Measurements from ENCODE around the gene PCSK6.

PCSK6 gene

DNA sequence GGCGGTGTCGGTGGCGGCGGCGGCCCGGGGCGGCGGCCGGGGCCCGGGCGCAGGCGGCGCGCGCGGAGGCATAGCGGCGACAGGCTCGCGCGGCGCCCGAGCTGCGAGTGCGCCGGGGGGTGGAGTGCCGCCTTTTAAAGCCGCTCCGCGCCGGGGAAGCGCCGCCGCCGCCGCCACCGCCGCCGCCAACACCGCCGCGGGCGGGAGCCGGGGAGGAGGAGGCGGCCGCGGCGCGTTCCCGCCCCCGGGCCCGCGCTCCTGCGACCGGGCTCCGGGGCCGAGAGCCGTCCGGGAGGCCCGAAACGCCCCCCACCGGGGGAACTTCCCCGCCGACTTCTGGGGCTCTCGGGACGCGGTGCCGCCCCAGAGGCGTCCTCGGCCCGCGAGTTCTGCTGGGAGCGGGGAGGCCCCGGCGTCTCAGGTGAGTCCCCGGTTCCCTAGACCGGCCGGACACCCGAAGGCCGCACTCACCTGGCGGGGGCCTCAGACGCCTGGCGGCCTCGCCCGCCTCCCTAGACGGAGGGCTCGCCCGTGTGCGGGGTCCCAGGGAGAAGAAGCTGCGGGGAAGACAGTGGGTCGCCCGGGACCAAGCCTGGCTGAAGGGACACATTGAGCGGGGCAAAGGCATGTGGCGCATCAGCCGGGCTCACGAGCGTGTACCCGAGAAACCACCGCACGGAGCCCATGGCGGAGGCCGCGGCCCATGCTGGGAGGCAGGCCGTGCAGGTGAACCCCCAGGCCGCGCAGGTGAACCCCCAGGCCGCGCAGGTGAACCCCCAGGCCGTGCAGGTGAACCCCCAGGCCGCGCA, at the start of gene PCSK6:
TSS of gene PCSK6 (minus strand) at position 109 of the 809 bp plus-strand sequence. CDS start at position 72, 37 bp downstream.
- ATAC-seq: no peak

DNA sequence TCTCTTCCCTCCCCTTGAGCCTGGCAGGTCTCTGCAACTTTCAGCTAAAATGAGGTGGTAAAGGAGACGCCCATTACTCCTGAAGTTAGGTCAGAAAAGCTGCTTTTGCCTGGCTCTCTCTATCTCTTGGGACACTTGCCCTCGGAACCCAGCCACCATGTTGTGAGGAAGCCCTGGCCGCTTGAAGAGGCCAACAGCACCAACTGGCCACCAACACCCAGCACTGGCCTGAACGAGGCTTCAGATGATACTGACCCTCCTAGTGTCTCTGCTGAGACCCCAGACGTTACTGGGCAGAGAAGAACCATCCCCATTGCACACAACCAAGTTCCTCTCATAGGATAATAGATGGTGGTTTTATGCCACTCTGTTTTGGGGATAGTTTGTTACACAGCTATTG, 49.5 kb upstream of the PCSK6 start:
- ATAC-seq (no peak), DNase-seq (no peak)

More for the DNA sequence above, at the start of gene PCSK6:
- DNase-seq: no peak

DNA sequence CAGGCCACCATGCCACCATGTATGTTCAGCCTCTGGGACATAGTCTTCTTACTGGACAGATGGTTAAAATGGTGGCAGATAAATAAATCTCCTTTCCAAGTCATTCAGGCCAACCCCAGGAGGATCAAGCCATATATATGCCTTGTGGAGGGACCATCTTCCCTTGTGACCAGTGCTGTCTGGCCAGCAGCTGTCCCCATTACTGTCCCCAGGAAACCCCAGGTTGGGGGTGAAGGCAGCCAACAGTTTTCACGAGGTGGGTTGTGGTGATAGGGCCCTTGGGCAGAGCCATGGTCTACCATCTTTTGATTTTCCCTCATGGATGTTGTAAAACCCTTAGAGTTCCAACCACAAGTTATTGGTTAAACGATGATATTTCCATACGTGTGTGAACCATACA, 48.7 kb upstream of the PCSK6 start:
- DNase-seq (no peak), ATAC-seq (no peak)

DNA sequence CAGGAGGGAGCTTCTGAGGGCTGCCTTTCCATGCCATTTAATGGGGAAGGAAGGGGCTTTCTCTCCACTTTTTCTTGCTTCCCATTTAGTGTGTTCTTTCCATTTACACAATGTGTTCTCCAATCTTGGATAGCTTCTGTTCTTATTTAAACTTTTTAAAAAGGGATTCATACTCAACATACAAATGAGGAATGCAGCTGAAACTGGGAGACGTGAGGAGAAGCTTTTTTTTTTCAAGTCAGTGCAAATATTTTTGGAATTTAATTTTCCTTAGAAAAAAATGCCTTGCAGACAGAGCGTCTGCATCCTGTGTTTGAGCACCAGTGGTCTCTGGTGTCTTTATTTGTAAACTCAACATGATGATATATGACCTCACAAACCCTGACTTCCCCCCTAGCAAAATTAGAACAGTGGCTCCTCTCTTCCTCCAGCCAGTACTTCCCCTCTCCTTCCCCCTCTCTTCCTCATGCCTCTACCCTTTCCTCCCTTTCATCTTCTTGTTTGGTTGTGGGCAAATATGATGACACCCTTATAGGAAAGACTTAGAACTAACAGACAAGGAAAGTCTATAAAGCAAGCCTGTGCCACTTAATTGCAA, 48.1 kb upstream of the PCSK6 start:
- ATAC-seq: no peak
- no peak for DNase-seq

DNA sequence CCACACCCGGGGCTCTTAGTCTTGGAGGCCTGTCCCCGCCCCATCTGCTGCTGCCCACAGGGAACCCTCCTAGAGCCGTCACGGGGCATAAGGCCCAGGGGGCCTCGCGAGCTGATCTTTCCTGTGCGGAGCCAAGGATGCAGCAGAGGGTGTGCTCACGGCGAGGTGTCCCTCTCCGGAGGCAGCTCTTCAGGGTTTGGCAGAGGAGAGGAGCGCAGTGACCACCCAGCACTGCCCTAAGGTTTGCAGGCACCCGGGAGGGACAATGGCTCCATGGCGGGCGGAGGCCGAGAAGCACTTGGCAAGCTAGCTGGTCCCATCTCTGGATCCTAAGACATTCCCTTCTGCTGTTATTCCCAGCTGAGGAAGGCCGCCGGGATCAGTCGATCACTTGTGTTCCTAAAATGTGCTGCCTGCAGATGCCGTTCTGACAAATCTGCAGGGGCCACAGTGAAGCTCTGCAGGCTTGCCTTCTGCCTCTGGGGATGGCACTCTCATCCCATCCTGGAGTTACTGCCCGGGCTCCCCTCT, 47.4 kb upstream of the PCSK6 start:
- DNase-seq (no peak), ATAC-seq (no peak)

DNA sequence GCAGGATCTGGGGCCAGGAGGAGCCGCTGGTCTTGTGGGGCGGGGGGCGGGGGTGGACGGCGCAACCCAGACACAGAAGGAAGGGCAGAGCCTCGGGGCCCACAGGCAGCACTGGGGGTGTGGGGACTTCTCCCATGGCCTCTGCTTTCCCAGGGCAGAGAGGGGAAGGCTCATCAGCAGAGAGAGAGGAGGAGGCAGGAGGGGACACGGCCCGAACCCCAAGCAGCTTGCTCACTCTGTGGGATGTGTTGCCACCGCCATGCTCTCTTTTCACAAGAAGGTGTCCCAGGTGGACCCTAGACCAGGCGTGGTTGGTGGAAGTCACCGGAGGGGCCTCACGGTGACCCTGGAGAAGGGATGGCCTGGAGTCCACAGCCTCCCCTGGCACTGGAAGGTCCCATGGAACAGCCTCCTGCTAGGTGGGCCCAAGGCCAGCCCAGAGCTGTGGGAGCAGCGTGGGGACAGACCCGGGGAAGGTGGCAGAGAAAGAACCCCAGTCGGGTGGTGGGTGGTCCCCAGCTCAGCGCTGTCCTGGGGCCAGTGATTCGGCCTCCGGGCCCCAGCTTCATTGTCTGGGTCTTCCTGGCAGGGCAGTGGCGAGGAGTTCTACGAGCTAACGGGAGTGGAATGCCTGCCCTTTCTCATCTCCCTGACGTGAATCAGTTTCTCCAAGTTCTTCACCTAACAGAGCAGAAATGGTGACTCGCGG, 46.8 kb upstream of the PCSK6 start:
- no peak for DNase-seq
- ATAC-seq: no peak

DNA sequence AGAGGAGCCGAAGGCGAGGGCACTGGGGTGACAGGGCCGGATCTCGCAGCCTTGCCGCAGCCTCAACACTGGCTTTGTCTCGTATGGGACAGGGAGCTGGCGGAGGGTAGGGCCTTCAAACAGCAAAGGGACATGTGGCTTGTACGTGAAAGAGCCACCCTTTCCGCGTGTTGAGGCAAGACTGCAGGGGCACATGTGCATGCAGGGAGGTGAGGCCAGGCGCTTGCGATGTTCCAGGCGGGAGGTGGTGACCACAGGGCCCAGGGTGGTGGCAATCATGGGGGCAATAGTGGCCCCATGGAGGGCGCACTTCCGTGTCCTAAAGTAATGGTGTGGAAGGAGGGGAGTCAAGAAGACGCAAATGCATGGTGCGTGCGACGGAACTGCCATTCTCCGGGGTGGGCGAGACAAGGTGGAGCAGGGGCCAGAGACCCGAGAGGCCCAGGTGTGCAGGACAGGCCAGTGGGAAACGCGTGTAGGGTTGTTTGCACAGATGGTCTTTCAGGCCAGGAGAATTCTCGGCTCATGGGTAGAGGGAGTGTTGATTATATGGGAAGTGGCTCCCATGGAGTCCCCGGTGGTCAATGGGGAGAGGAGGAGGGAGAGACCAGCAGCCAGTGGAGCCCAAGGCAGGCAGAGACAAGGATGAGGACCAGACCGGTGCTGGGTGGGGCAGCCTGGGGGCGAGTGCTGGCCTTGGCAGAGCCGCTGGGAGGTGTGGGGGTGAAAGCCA, 45.8 kb upstream of the PCSK6 start:
- DNase-seq (no peak), ATAC-seq (no peak)

DNA sequence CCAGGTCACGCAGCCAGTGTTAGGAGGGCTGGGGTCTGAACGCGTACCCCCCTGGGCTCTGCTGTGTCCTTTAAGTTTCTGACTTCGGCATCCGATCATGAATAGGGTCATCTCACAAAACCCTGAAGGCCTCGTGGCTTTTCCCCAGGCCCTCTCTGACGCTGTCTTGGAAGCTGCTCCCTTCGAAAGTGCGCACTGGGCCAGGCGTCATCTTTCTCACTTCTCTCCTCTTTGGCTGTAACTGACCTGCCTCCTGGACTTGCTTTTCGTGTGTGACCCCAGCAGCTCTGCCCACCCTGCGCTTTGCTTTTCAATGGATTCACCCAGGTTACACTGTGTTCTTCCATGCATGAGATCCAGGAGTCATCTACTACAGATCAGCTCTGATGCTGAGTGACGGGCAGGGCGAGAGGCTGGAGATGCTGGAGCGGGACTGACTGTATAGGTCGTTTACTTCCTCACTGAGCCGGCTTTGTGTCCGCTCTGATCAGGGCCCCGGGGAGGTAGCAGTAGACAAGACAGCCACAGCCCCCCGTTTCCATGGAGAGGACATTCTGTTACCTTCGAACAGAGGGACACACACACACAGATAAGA, 45.0 kb upstream of the PCSK6 start:
- ATAC-seq (no peak), DNase-seq (no peak)

DNA sequence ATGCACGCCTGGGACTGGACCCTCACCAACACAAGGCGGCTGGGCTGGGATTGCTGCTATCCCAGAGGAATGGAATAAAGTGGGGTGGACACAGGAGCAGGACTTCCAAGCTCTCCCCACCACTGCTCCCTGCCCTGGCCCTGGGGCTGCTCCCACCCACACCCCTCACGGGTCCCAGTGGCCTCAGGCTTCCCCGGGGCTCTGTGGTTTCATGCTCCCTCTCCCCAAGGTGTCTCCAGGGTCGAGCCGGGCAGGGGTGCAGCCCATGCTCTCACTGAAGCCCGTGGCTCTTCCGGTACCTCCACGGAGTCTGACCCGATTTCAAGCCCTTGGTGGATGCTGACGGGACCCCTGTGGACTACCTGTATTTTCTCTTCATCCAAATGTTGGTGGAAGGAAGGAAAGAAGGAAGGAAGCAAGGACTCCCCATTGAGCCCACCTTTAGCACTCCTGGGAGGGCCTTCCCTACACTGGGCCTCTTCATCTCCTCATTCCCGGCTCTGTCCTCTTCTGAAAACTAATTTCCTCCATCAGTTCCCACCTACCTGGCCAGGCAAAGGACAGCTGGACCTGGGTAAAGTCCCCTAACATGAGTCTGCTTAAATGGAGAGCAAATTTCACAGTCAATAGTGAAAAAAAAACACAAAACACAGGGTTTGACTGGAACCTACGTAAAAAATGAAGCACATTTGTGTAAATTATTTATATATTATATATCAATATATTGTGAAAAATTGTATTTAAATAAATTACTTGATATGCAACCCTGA, 44.0 kb upstream of the PCSK6 start:
- DNase-seq (no peak), ATAC-seq (no peak)

DNA sequence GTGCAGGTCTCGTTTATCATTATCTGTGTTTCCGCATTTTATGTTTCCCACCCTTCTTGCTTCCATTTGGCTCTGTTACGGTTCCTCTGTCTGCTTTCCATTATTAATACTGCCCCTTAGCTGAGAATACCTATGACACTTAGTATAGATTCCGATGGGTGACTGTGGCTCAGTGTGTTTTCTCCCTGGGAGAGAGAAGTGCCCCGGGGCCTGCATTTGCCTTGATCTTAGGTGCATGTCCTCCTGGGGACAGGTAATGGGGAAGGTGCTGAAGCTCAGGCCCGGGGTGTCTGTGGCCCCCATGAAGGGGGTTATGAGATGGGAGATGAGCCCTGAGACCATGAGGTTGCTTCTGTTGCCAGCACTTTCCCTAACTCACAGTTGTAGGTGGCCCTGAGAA, 43.4 kb upstream of the PCSK6 start:
- ATAC-seq: no peak
- no peak for DNase-seq

DNA sequence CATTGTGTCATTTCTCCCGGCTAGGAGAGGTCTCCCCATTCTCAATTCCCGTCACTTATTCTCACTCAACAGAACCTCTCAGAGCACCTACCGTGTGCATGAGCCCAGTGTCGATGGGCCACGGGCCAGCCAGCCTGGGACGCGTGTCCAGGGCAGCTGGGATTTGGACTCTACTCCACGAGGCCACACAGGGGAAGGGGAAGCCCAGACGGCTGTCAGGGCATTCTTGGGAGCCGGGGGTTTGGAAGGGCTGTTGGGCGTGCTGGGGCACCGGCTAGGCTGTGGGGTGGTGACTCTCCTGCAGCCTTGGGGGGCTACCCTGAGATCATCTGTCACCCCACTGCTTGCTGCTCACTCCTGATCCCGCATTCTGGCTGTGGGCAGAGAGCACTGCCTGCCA, 41.7 kb upstream of the PCSK6 start:
- ATAC-seq (no peak), DNase-seq (no peak)

DNA sequence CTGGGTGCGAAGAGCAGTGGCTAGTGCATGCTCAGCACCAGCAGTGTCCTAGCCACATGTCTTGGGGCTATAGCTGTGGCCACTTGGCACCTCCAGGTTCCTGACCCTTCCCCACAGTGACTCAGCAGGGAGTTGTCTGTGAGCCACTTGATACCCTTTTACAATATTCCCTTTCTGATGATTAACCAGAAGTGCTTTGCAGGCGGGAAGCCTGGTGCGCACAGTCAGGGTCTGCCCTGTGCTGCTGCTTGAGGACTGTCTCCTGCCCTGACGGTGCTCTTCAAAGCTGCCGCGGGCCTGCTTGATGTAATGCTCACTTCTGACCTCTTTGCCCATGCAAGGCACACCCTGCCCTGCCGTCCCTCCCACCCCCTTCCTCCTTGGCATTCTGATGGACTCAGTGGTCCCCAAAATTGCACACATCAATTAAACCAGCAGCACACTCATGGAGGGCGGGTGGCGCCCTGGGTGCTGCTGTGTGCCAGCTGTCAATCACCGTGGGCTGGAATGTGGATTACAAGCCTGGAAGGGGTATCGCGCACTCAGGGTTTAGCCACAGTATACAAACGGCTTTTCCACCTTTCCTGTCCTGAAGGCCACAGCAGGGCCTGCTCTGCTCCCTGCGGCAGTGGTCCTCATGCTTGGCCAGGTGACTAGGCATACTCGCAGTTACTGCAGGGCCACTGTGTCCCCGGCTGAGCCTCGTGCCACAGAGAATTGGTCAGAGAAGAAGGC, 40.9 kb upstream of the PCSK6 start:
- no peak for ATAC-seq
- DNase-seq: no peak

DNA sequence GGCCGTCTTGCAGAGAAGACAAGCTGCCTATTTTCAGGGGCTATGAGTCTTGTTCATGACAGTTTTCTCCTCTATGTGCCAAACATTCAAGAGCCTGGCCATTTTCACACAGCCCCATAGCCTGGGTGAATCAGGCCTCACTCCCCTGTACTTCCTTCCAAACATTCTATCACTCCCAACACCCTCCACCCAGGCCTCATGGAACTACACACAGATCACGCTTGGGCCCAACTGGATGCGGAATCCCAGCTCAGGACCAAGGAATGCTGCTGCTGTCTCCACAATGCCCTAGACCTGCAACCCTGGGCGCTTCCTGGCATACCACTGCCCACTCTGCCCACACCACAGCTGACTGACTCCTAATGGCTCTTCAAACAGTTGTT, 39.4 kb upstream of the PCSK6 start:
- no peak for DNase-seq
- no peak for ATAC-seq

DNA sequence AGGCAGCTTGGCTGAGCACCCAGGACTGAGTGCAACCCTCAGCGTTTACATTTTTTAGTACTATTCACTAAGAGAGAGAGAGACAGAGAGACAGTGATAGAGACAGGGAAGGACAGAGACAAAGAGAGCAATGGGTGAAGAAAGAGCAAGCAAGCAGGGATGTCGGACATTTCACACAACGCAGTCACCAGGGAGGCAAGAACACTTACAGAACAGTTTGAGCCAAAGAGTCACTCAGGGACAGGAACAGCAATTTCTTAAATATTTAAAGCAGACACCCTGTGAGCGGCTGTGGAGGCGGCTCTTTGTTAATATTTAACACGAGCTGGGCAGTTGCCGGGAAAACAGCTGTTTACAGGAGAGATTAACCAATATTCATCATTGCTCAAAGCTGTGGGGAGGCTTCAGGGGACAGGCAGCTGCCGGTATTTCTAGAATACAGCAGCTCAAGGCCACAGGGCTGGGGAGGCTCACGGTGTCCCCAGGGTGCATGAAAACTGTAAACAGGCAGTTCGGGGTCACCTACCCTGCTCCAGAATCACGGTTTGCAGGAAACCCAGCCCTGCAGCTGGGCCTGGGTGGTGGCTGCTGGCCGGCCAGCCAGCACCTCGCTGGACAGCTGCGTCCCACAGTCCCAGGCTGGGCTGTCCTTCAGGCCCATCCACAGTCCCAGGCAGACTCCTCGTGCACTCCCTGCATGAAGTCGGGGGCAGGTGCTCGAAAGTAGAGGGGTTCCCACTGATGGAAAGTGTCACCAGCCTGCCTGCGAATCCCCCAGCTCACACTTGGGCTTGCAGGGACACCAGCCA, 38.8 kb upstream of the PCSK6 start:
- no peak for DNase-seq
- no peak for ATAC-seq

DNA sequence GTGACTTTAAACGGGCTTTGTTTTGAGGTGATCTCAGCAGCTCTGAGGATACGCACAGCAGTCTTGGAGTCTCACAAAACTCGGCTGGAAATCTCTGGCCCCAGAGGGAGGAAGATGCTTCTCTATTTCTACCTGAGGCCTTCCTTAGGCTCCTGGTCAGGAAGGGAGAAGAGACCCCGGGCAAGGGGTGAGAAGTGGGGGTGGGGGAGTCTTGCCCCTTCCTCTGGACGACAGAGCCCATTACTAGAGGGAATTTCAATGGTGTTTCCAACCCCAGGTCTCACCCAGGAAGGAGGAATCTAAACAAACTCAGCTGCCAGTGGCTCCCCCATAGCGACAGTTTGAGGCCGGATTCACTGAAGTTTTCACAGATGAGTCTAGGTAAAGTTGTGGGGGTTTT, 37.4 kb upstream of the PCSK6 start:
- ATAC-seq (no peak), DNase-seq (no peak)

DNA sequence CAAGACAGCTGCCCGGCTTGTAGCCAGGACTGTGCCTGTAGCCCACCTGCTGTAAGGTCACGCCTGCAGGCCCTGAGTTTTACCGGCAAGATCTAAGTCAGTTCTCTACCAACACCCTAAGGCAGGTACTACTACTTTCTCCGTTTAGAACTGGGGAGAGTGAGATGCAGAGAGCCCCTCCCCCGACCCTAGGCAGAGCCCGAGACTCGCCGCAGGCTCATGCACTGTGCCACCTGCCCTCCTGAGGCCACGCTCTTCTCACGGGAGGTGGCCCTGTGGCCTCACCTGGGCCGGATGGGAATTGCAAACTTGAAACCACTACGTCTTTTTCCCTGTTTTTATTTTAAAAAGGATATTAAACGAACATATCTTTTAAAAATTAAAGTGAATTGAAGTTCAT, 36.9 kb upstream of the PCSK6 start:
- no peak for DNase-seq
- no peak for ATAC-seq

DNA sequence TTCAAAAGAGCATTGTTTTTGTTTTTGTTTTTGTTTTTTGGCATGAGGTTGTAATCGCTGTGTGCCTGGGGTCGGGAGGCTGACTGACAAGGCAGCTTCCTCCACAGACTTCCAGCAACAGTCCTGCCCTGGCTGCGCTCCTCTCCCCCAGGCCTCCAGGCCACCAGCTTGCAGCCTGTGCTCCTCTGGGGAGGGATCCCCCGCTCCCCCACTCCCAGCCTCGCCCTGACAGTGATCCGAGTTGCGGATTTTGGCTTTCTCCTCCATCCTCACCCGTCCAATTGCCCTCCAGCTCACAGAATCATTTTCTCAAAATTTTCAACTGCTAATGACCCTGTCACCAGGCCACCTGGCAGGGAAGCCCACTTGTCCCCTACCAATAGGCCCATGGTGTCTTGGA, 36.5 kb upstream of the PCSK6 start:
- ATAC-seq: no peak

DNA sequence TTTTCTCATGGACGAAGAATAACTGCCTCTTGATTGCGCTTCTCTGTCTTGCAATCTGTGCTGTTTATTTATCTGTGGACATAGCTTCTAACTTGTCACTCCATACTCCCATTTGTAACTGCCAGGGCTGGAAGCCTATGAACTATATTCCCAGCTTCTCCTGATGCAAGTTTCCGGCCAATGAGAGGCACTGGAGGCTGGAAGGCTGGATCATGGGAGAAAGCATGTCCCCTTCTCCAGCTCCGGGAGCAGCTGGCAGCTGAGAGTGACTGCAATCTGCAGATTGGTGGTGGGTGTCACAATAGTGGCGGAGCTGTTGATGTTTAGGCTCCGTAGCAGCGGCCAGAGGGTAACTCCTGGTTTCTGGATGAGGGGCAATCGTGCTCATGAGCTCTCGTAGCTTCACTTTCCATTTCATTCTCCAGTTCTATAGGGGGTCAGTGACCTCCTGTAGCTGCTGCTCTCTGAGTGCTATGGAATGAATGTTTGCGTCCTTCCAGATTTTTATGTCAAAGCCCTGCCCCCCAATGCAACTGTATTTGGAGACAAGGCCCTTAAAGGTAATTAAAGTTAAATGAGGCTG, 35.7 kb upstream of the PCSK6 start:
- DNase-seq (no peak), ATAC-seq (no peak)

More for the DNA sequence above, 36.5 kb upstream of the PCSK6 start:
- DNase-seq: no peak

DNA sequence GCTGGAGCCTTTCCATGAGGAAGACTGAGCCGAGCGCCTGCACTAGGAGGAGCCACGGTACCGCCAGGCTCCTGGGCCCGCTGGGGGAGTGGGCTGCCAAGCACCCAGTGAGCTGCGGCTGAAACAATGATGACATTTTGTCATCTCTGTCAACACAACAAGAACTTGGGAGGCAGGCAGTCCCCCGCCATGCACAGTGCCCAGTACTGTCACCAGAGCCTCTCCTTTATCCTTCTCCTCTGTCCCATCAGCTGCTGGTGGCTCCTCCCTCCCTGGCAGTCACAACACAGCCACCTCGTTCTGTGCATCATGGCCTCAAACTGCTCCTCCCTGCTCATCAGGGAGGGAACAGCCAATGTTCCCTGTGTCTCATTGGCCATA, 34.0 kb upstream of the PCSK6 start:
- ATAC-seq: no peak
- DNase-seq: no peak
